ENCODE measurements around the gene ZEB2.

DNA sequence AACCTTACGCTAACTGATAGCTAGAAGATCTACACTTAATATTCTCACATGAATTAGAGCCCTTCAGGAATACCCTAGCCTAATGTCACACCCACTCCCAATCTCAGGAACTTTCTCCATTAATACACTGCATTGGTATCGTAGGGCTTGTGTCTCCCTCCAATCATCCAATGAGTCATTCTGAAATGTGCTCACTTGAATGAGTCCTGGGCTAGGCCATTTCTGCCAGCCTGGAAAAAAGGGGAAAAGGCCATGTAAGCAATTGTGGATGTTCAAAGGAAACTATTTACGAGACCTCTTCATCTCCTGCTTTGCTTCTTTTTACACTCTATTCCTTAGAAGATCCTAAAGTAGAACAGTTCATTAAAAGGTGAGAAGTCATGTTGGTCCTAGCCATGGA is 18.8 kb downstream of the ZEB2 start:
- TF ChIP-seq MYC (IDR thresholded peaks at IDR 0.05; ENCODE audit: low read depth, low read length) (no peak), JUN (IDR thresholded peaks at IDR 0.05; ENCODE audit: borderline replicate concordance, insufficient read depth, insufficient read length, low read depth) (no peak), POLR2A (IDR thresholded peaks at IDR 0.05; ENCODE audit: low read depth, low read length) (no peak), EZH2 (IDR thresholded peaks at IDR 0.05; ENCODE audit: borderline replicate concordance, low read depth, low read length, severe bottlenecking) (no peak), POLR2AphosphoS5 (IDR thresholded peaks at IDR 0.05; ENCODE audit: insufficient read depth, low read depth, low read length) (no peak), GATA2 (IDR thresholded peaks at IDR 0.05; ENCODE audit: insufficient read depth, insufficient read length, low read depth, low read length) (no peak), FOS (IDR thresholded peaks at IDR 0.05; ENCODE audit: borderline replicate concordance, insufficient read depth, low read length) (no peak)
- TF ChIP-seq, protein P1, sequence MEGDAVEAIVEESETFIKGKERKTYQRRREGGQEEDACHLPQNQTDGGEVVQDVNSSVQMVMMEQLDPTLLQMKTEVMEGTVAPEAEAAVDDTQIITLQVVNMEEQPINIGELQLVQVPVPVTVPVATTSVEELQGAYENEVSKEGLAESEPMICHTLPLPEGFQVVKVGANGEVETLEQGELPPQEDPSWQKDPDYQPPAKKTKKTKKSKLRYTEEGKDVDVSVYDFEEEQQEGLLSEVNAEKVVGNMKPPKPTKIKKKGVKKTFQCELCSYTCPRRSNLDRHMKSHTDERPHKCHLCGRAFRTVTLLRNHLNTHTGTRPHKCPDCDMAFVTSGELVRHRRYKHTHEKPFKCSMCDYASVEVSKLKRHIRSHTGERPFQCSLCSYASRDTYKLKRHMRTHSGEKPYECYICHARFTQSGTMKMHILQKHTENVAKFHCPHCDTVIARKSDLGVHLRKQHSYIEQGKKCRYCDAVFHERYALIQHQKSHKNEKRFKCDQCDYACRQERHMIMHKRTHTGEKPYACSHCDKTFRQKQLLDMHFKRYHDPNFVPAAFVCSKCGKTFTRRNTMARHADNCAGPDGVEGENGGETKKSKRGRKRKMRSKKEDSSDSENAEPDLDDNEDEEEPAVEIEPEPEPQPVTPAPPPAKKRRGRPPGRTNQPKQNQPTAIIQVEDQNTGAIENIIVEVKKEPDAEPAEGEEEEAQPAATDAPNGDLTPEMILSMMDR (IDR thresholded peaks at IDR 0.05; ENCODE audit: extremely low read depth in 1 of 2, insufficient read depth in 1 of 2, low read depth in 1 of 2, low read length in 2 of 2), result no peak
- TF ChIP-seq, protein P2, sequence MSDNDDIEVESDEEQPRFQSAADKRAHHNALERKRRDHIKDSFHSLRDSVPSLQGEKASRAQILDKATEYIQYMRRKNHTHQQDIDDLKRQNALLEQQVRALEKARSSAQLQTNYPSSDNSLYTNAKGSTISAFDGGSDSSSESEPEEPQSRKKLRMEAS (IDR thresholded peaks at IDR 0.05; ENCODE audit: insufficient read depth, insufficient read length), result no peak

Data from endothelial cell of umbilical vein (primary cell).